Hepatocyte (in vitro differentiated cells): ENCODE measurements around the gene CRIM1. TPM values are rescaled to one million over a fixed set of nuclear protein-coding genes. Genes with fewer than 3 reads are reported as not detected.

Source experiments
- DNase-seq: peaks from one replicate; pipeline ENCODE4 v3.0.0-alpha.2; 2016; ENCODE audit warnings: low spot score
- H2AFZ ChIP-seq: fragments of 200-600 bp; sonication (generic); 2 replicates; pipeline ENCODE4 v1.6.0; 2016; ENCODE audit warnings: antibody characterized with exemption, mild to moderate bottlenecking
- H3K27ac ChIP-seq: fragments of 200-600 bp; sonication (generic); 2 replicates; pipeline ENCODE4 v1.5.1; 2016; ENCODE audit warnings: mild to moderate bottlenecking
- H3K27me3 ChIP-seq: fragments of 200-600 bp; sonication (generic); 2 replicates; pipeline ENCODE4 v1.6.1; 2016
- H3K36me3 ChIP-seq: fragments of 200-600 bp; sonication (generic); replicated peaks from 2 replicates; pipeline ENCODE4 v1.5.1; 2016; ENCODE audit warnings: low read depth; ENCODE audit not compliant: insufficient read depth
- H3K4me1 ChIP-seq: fragments of 200-600 bp; sonication (generic); 2 replicates; pipeline ENCODE4 v1.5.1; 2016; ENCODE audit warnings: mild to moderate bottlenecking, moderate library complexity; ENCODE audit not compliant: insufficient read depth
- H3K4me2 ChIP-seq: fragments of 200-600 bp; sonication (generic); 2 replicates; pipeline ENCODE4 v1.6.0; 2016
- H3K4me3 ChIP-seq: fragments of 200-600 bp; sonication (generic); 2 replicates; pipeline ENCODE4 v1.5.1; 2016; ENCODE audit warnings: mild to moderate bottlenecking
- H3K79me2 ChIP-seq: fragments of 200-600 bp; sonication (generic); 2 replicates; pipeline ENCODE4 v1.6.0; 2017; ENCODE audit warnings: mild to moderate bottlenecking
- H3K9me2 ChIP-seq: fragments of 200-600 bp; sonication (generic); replicated peaks from 2 replicates; pipeline ENCODE4 v1.6.0; 2017; ENCODE audit warnings: mild to moderate bottlenecking; ENCODE audit not compliant: insufficient read depth
- H3K9me3 ChIP-seq: fragments of 200-600 bp; sonication (generic); 2 replicates; pipeline ENCODE4 v1.5.1; 2016; ENCODE audit warnings: low read depth, mild to moderate bottlenecking
- H4K20me1 ChIP-seq: fragments of 200-600 bp; sonication (generic); 2 replicates; pipeline ENCODE4 v1.6.0; 2016; ENCODE audit warnings: mild to moderate bottlenecking; ENCODE audit not compliant: insufficient read depth, poor library complexity, severe bottlenecking
- CTCF ChIP-seq: fragments of 200-600 bp; sonication (generic); IDR thresholded peaks from 2 replicates; pipeline ENCODE4 v1.5.1; 2016; ENCODE audit warnings: antibody characterized with exemption, mild to moderate bottlenecking; ENCODE audit not compliant: poor library complexity
- EZH2 ChIP-seq: fragments of 200-600 bp; sonication (generic); IDR thresholded peaks from 2 replicates; pipeline ENCODE4 v1.6.1; 2016; ENCODE audit warnings: antibody characterized with exemption, mild to moderate bottlenecking, borderline replicate concordance
- EZH2phosphoT487 ChIP-seq: fragments of 200-600 bp; sonication (generic); IDR thresholded peaks from one replicate; pipeline ENCODE4 v1.6.1; 2018; ENCODE audit warnings: antibody characterized with exemption, mild to moderate bottlenecking, low read depth, moderate library complexity; ENCODE audit not compliant: unreplicated experiment, severe bottlenecking
- WGBS: methylation state at CpG from one replicate; pipeline ENCODE4 v1.1.6; 2016; ENCODE audit warnings: low lambda C conversion rate; ENCODE audit errors: missing lambda C conversion rate; 5-methylcytosine and 5-hydroxymethylcytosine counted together
- polyA plus RNA-seq: library from polyadenylated mRNA; unstranded; fragments of >200 nt; fragmentation: Nextera tagmentation; extraction: Ambion mirVana; gene quantifications from 2 replicates; pipeline ENCODE4 v1.2.1, GENCODE V29; 2016
- total RNA-seq: library from RNA; depleted of rRNA; stranded (reverse); fragments of >200 nt; gene quantifications from 2 replicates; pipeline ENCODE4 v1.2.3, GENCODE V29; 2014

Gene CRIM1
- total and polyA plus RNA-seq, 2 experiments from 2014 or later: 23.0 to 40.8 TPM

DNA sequence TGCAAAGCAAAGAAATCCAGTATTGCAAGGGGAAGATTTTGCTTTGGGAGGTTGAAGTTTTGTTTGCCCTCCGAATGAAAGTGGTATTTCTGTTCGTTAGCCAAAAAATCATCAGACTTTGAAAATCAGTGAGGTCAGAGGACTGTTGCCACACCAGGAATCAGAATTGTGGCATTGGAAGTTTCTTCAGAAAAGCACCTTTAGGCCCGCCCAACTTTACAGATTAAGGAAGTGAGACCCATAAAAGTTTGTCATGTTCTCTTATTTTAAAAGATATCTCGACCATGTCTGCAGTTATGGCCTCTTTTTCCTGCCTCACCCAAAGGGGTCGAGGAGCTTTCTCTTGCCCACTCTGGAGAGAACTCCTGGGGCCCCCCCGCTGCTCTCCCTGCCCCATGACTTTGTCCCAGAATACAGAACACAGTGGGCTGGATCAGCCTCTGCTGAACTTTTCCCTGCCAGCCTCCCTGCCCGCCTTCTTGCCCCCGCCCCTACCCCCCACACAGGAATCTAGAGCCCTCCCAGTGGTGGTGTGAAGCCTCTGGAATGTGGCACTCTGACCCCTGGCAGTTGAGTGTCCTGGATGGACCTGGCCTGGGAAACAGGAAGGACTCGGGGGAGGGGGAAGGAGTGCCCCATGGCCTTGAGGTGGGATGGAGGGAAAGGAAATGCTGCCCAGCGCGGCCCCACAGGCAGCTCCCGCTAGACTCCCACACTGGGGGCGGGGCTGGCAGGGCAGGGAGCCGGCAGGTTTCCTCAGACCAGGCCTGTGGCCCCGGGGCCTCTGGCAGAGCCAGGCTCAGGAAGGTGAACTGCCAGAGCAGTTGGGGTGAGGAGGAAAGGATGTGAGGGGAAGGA lies 25.3 kb downstream of the CRIM1 start:
- Histone ChIP-seq H3K36me3 (no peaks in the 10 kb centered on the region), H3K4me1 (peaks cover 18% of the 10 kb centered on the region), H3K9me2 (no peaks in the 10 kb centered on the region), H3K9me3 (no peaks in the 10 kb centered on the region), H3K27ac (no peak overlapping the region), H3K4me3 (no peak overlapping the region), H3K79me2 (peaks cover 75% of the 10 kb centered on the region), H4K20me1 (peaks cover 9% of the 10 kb centered on the region), H3K27me3 (no peaks in the 10 kb centered on the region), H3K4me2 (no peak overlapping the region), H2AFZ (no peak overlapping the region)
- 74% methylated on average over 14 of the region's 15 CpGs for WGBS
- peak; percentile 44 for DNase-seq
- no peak for TF ChIP-seq EZH2
- TF ChIP-seq CTCF: no peak
- TF ChIP-seq EZH2phosphoT487: no peak

GRCh38 chr2:36381993-36382392 lies 26.4 kb downstream of the CRIM1 start:
- WGBS: 91% methylated on average over 6 of the region's 6 CpGs

DNA sequence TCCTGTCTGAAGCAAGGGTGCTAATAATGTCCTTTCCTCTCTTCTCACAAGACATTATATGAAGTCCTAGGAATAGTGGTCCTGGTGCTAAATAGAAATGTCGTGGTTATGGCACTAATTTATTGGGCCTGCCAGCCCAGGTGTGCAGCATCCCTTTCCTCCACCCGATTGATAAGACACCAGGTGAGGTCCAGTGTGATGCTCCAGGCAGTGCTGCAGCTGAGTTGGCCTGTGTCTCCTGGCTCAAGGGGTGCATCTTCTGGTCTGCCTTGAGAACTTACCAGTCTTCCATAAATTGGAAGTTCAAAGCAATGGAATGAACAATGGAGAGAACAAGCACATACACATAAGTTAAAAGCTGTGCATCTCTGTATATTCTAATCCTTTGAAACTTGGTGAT lies 26.9 kb downstream of the CRIM1 start:
- no peaks in the 10 kb centered on the region for H3K27me3 ChIP-seq
- H3K36me3 ChIP-seq: no peaks in the 10 kb centered on the region
- H3K4me3 ChIP-seq: no peak overlapping the region
- peaks cover 76% of the 10 kb centered on the region for H3K79me2 ChIP-seq
- H3K27ac ChIP-seq: no peak overlapping the region
- TF ChIP-seq EZH2phosphoT487: no peak
- no peak for TF ChIP-seq CTCF
- no peak for TF ChIP-seq EZH2
- H3K9me2 ChIP-seq: no peaks in the 10 kb centered on the region
- whole genome bisulfite sequencing: 73% methylated on average over 2 of the region's 2 CpGs
- H3K4me2 ChIP-seq: no peak overlapping the region
- H2AFZ ChIP-seq: no peak overlapping the region
- H3K9me3 ChIP-seq: no peaks in the 10 kb centered on the region
- H3K4me1 ChIP-seq: peaks cover 8% of the 10 kb centered on the region
- DNase-seq: no peak
- peaks cover 4% of the 10 kb centered on the region for H4K20me1 ChIP-seq

More at GRCh38 chr2:36381993-36382392, 26.4 kb downstream of the CRIM1 start:
- H3K4me3 ChIP-seq: no peak overlapping the region
- H3K9me3 ChIP-seq: no peaks in the 10 kb centered on the region
- no peaks in the 10 kb centered on the region for H3K9me2 ChIP-seq
- TF ChIP-seq EZH2 (no peak), CTCF (no peak), EZH2phosphoT487 (no peak)
- DNase-seq: no peak
- no peak overlapping the region for H3K4me2 ChIP-seq
- H2AFZ ChIP-seq: no peak overlapping the region
- peaks cover 77% of the 10 kb centered on the region for H3K79me2 ChIP-seq
- H3K27me3 ChIP-seq: no peaks in the 10 kb centered on the region
- H3K4me1 ChIP-seq: peaks cover 8% of the 10 kb centered on the region
- peaks cover 9% of the 10 kb centered on the region for H4K20me1 ChIP-seq
- no peaks in the 10 kb centered on the region for H3K36me3 ChIP-seq
- no peak overlapping the region for H3K27ac ChIP-seq
